Right ventricle myocardium superior (tissue), 1 donor: Measurements from ENCODE around the gene CILP. TPM values are rescaled to one million over a fixed set of nuclear protein-coding genes. Genes with fewer than 3 reads are reported as not detected.
"Not testable (repeated sequence)": the region's sequence is repeated elsewhere in the genome, so short reads cannot be mapped to it uniquely, and the experiment has no call there.

Source experiments
- ATAC-seq: fragments of 200-7000 bp; cut with Tn5 transposase; one replicate; pipeline ENCODE4 v1.9.1; 2020; ENCODE audit warnings: mild to moderate bottlenecking; ENCODE audit not compliant: poor library complexity
- DNase-seq: peaks from one replicate; pipeline ENCODE4 v3.0.0-alpha.2; 2020
- intact Hi-C: fragments of 100-400 bp; cut with DNase I; formaldehyde crosslinking; loops from one replicate; pipeline ENCODE4 v1.11.2; 2022
- total RNA-seq: library from RNA; stranded (reverse); fragmentation: NEBNext Ultra II Directional; extraction: Animal tissue kit (Norgen Biotek cat#: 25700); gene quantifications from one replicate; pipeline ENCODE4 v1.2.1, GENCODE V29; 2021
- donor health status: DM: no; HTN: yes; CAD: no; lungs with severe emphysema.

The CILP gene
- total RNA-seq, 1 donor from 2014 or later: 3.5 TPM

DNA sequence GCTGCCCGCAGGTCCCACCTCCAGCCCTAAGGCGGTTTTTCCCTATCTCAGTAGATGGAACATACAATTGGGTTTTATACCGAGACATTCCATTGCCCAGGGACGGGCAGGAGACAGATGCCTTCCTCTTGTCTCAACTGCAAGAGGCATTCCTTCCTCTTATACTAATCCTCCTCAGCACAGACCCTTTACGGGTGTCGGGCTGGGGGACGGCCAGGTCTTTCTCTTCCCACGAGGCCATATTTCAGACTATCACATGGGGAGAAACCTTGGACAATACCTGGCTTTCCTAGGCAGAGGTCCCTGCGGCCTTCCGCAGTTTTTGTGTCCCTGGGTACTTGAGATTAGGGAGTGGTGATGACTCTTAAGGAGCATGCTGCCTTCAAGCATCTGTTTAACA is 15.6 kb upstream of the CILP start:
- ATAC-seq, DNase-seq: not testable (repeated sequence)

GRCh38 chr15:65226221-65226620 is 14.9 kb upstream of the CILP start:
- DNase-seq: no peak
- no peak for ATAC-seq
- intact Hi-C loops: no loop called here

More for the DNA sequence above, 15.6 kb upstream of the CILP start:
- intact Hi-C loops: not testable (repeated sequence)

DNA sequence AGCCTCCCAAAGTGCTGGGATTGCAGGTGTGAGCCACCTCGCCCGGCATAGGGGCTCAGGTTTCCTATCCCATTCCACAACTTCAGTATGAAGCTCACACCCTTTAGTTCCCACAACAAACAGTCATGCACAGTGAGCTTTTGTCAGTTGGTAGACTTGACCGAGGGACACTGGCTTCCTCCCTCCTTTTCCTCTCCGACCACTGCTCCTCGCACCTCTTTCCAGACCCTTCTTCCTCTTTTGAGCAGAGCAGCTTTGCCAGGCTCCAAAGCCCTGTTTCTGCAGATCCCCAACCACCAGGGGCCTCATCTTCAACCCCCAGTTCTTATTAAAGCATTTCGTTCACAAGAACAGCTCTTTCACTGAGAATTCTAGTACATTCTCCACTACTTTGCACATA is 12.7 kb upstream of the CILP start:
- DNase-seq (no peak), ATAC-seq (no peak)
- intact Hi-C loops: no loop called here

DNA sequence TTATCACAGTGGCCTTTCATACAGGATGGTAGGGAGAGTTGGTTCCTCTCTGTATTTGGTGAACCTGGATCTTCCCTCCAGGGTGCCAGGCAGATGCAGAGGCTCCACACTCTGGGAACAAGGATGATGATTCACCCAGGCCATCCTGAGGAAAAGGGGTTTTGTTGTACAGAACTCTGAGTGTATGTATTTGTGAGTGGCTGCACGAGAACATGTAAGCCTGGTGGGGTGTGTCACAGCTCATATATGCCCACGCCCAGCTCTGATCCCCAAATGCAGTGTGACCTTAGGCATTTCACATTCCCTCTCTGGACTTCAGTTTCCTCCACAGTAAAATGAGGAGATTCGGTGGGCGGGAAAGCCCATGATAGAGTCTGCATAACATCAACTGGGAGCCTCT is 11.6 kb upstream of the CILP start:
- ATAC-seq: no peak

DNA sequence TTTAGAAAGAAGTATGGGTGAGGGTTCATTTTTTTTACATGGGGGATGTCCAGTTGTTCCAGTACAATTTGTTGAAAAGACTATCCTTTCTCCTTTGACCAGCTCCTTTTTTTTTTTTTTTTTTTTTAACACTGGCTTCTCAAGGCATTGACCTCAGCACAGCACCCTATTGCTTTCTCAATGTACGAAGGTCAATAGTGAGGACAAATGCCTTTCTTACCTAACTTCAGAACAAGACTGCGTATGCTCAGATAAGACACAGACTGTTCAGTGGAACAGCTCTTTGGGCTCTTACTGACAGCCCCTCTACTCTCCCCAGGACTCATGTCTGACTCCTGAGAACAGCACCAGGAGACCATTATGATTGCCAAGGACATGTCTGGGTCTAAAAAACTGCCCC is 10.4 kb upstream of the CILP start:
- ATAC-seq (no peak), DNase-seq (no peak)
- intact Hi-C loops: no loop called here

More for the DNA sequence above, 11.6 kb upstream of the CILP start:
- no peak for DNase-seq
- intact Hi-C loops: no loop called here

DNA sequence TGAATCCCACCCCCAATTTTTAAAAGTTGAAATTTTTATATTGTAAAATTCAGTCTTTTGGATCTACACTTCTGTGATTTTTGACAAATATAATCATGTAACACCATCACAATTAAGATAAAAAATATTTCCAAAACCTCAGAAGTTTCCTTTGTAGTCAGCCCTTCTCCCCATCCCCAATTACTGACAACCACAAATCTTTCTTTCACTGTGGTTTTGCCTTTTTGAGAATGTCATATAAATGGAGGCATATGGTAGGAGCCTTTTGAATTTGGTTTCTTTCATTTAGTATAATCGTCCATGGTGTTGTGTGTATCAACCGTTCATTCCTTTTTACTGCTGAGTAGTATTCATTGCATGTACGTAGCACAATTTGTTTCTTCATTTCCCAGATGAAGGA is 7.9 kb upstream of the CILP start:
- intact Hi-C loops: no loop called here
- ATAC-seq (no peak), DNase-seq (no peak)

DNA sequence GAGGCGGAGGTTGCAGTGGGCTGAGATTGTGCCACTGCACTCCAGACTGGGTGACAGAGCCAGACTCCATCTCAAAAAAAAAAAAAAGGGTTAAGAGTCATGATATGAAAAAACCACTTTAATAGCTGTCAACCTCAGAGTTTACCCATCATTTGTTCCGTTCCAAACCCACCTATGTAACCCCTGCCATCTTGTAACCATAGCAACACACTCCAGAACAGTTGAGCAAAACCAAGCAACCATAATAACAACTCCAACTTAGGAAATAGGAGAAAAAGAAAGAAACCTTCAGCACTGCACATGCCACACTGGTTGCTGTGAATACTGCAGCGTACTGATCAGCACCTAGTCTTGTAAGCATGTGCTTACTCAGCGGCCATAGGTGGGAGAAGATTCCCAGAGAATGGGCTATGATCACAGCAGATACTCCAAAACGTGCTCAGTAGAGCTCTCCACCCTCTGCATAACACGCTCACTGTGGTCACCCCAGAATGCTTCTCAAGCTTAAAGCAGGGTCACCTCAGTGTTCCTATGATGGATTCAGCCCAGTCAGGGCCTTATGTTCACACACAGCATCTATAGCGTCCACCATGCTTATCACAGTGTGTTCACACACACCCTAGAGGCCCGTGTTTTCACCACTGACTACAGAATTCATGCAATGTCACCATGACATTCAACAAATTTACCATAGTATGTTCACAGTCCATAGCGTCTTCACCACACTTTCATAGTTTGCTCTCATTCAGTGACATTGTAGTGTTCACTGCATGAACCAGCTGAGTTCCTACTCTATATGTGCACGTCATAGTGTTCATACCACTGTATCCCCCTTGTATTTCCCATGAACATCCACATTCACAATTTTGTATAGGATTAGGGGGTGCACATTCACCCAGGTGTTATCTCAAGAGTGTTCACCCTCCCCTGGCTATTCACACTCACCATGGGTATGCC is 6.5 kb upstream of the CILP start:
- intact Hi-C loops: no loop called here
- ATAC-seq: no peak
- DNase-seq: no peak

- intact Hi-C loops: no loop called here
- ATAC-seq: no peak
- no peak for DNase-seq
Measured at GRCh38 chr15:65215496-65215895, 4.2 kb upstream of the CILP start.

- intact Hi-C loops: no loop called here
- ATAC-seq: no peak
- DNase-seq: no peak
Measured at GRCh38 chr15:65214010-65214409, 2.7 kb upstream of the CILP start.

DNA sequence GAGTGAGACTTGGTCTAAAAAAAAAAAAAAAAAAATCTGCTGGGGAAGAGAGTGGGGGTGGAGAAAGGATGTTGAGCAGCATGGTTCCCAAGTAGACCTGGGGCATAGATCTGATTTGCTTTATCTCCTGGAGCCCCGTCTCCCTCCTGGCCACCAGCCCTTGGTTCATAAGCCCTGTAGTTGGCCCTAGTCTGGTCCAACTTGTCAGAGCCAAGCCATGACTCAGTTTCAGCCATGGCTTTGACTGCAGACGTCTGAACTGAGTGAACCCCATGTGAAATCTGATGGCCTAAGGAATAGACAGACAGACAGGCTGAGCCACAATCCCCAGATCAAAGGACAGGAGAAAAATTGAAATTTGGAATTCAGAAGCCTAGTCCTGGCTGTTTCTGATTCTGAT is 2.0 kb upstream of the CILP start:
- no peak for DNase-seq
- ATAC-seq: peak; percentile 40
- intact Hi-C loops: no loop called here

- intact Hi-C loops: no loop called here
- no peak for ATAC-seq
Measured at GRCh38 chr15:65212097-65212496, 824 bp upstream of the CILP start.

GRCh38 chr15:65211482-65211982 is 259 bp upstream of the CILP start:
- intact Hi-C loops: no loop called here
- ATAC-seq (peak; percentile 73), DNase-seq (peak; percentile 78)

More at GRCh38 chr15:65212097-65212496, 824 bp upstream of the CILP start:
- no peak for DNase-seq

DNA sequence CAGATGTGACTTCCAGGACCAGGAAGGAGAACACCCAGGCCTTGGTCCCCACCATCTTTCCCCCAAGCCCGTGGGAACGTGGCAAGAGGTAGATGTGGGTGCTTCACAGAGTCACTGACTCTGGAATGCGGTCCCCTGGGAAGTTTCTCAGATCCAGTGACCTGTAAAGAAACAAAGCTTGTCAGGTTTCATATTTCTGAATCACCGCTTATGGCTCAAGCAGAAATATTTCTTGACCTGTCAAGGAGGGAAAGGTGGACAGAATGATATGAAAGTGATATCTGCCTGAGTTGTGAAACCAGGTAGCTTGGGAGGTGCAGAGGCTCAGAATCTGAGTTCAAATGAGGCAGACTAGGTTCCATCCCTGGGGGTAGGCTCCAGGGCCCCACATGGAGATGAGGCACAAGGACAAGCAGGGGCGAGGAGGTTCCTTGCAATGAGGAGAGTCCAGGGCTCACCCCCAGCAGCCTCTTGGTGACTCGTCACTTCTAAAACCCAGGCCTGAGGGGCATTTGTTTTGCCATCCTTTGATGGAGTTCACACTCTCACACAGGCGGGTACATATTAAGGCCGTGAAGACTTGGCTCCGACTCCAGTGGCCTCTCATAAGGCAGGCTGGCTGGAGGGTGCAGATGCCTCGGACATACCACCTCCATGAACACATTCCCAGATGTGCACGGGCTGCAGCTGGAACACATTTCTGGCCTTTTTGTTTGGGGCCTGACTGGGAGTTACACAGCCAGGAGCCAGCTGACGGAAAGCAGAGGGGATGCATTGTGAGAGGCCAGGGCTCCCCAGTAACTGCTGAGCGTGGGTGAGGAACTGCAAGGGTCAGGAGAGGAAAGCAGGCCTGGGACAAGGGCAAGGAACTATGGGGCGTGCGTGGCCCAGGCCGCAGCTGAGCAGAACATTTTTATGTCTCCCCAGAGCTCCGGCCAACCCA is 1.3 kb downstream of the CILP start:
- DNase-seq (peak; percentile 50), ATAC-seq (peak; percentile 43)
- intact Hi-C loops: no loop called here

DNA sequence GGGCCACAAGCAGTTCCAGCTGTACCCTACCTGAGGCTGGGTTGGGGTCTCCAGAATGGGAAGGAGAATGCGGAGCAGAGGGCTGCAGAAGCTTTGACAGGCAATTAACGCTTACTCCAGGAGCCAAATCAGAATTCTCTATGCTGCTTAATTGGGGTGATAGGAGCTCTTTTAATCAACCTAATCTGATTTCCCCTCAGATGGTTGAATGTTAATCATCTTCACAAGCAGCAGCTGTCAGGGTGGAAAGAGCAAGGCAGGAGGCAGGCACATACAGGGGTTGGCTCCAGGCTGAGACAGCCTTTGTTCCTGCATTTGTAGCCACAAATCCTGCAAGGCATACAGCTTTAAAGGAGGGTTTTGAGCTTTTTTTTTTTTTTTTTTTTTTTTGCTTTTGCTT is 2.6 kb downstream of the CILP start:
- no peak for ATAC-seq
- intact Hi-C loops: no loop called here
- DNase-seq: no peak

DNA sequence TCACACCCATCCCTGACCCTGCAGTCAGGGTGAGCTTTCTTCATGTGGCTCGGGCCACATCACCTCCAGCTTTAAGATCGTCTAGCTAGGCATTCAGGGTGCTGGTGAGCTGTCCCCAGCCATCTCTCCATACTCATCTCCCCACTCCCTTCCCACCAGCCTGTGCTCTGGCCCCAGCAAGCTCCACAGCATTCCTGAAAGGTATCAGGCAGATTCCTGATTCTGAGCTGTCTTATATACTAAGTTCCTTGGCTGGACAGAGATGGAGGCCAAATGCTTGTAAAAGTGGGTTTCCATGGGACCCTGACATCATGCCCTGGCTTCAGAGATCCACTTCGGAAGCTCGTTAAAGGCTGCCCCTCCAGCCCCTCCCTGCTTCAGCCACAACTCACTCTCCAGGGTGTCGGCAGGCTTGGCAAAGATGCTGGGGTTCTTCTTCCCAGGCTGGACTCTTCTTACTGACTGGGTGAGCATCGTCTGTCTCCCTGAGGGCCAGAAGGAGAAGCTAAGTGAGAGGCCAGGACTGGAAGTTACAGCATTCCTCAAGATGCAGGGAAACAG is 3.9 kb downstream of the CILP start:
- ATAC-seq: no peak
- intact Hi-C loops: no loop called here
- DNase-seq: no peak

- intact Hi-C loops: no loop called here
- ATAC-seq (no peak), DNase-seq (no peak)
Measured at GRCh38 chr15:65206750-65207149, 4.5 kb downstream of the CILP start.

DNA sequence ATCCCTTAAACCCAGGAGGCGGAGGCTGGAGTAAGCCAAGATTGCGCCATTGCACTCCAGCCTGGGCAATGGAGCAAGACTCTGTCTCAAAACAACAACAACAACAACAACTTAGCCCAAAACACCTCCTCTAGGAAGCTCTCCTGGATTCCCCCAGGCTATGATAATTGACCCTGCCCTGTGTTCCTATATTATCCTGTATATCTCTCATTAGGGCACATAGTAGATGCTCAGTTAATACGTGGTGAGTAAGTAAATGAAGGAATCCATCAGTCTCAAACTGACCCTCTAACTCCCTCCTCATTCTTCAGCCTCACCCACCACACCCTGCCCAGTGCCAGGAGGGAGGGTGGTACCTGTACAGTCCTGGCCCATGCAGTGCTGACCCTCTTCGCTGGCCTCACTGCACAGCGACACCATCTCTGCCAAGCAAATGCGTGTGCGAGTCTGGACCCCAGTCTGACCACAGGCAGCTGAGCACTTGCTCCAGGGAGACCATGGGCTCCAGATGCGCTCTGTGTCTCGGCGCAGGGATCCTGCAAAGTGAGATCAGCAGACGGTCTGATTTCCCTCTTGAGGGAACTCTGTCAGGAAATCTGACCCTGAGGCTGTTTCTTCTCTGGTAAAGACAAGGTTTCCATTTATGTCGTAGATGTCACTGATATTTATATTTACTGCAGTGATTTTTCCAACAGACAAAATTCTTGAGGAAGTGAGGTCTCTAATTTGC is 6.2 kb downstream of the CILP start:
- ATAC-seq: no peak
- no peak for DNase-seq
- intact Hi-C loops: no loop called here

DNA sequence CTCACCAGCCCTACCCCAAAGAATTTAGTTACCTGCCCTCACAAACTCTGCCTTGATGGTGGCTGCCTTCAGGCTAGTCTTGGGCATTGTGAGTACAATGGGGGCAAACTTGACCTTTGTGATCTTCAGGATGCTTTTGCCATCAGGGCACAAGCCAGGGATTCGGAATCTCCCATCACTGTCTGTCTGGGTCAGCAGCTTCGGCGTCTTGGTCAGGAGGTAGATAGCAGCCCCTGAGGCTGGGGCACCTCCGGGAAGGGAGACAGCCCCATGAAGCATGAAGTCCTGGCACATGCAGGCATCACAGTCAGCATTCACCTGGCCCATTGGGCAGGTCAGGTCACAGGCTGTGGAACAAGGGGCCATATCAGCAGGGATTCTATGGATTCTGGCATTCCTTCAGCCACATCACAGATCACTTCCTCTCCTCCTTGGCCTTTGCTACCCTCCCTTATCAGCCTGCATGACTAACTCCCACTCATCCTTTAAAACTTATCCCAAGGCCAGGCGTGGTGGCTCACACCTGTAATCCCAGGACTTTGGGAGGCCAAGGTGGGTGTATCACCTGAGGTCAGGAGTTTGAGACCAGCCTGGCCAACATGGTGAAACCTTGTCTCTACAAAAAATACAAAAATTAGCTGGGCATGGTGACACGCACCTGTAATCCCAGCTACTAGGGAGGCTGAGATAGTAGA is 6.9 kb downstream of the CILP start:
- DNase-seq (no peak), ATAC-seq (no peak)
- intact Hi-C loops: no loop called here
